ENCODE data around the gene CLEC4F.

GRCh38 chr2:70768590-70769085 is 51.8 kb downstream of the CLEC4F start:
- no peak for TF ChIP-seq POLR2A (IDR thresholded peaks at IDR 0.05)
- no peak for TF ChIP-seq CTCF (IDR thresholded peaks at IDR 0.05)

Measured in testis (tissue), 2 donors.